ENCODE measurements around the gene UBR2.
"Not testable (repeated sequence)": the region's sequence is repeated elsewhere in the genome, so short reads cannot be mapped to it uniquely, and the experiment has no call there.

Gene UBR2

DNA sequence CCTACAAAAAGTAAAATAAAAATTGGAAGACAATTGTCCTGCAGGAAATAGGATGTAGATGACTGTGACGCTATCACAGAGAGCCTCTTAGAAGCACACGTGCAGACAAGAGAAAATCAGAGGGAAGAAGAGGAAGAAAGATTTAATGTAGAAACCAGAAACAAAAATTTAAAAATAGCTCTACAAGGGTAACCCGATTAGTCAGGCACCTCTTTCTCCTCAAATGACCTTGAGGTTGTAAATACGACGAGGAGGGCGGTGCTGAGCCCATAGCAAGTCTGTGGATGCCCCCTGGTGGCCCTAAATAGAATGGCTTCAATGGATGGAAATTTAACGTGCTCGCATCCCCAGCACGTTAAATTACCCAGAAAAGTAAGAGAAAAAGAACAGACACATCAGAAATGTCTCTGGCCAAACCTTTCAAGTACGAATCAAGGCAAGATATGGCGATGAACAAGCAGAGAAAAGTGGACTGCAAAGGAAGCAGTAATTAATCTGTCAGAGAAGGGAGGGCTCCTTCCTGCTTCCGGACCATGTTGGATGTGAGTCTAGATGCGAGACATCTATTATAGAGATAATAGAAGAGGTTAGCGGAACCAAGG lies 162.8 kb downstream of the UBR2 start:
- peak; percentile 44 for DNase-seq (ENCODE audit: low read depth)

DNA sequence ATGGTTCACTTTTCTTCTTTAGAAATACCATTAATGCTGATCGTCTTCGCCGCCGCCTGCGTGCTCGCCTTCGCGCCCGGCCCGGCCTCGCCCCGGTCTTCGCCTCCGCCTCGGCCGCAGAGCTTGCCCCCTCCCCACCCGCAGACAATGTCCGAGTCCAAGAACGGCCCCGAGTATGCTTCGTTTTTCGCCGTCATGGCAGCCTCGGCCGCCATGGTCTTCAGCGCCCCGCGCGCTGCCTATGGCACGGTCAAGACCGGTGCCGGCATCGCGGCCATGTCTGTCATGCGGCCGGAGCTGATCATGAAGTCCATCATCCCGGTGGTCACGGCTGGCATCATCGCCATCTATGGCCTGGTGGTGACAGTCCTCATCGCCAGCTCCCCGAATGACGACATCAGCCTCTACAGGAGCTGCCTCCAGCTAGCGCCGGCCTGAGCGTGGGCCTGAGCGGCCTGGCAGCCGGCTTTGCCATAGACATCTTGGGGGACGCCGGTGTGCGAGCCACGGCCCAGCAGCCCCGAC lies 163.3 kb downstream of the UBR2 start:
- DNase-seq (ENCODE audit: low read depth) = no peak

DNA sequence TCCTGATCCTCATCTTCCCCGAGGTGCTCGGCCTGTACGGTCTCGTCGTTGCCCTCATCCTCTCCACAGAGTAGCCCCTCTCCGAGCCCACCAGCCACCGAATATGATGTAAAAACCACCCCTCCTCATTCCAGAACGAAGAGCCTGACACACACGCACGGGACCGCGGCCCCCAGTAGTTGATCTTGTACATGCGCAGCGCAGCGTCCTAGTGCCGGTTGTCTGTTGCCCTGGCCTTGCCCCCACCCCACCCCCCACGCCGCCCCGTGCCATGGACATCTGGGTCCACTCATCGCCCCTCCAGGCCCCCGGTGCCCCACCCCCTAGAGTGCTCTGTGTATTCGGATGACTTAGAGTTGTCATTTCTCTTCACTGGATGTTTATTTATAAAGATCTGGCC lies 163.8 kb downstream of the UBR2 start:
- no peak for DNase-seq (ENCODE audit: low read depth)

DNA sequence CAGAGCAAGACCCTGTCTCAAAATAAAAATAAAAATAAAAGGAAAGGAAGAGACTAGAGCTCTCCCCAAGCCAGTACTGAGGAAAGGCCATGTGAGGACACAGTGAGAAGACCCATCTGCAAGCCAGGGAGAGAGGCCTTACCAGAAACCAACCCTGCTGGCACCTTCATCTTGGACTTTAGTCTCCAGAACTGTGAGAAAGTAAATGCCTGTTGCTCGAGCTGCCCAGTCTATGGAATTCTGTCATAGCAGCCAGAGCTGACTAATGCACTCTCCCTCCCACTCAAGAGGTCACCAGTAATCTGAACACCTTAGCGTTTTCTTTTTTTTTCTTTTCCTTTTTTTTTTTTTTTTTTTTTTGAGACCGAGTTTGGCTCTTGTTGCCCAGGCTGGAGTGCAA lies 165.9 kb downstream of the UBR2 start:
- no peak for DNase-seq (ENCODE audit: low read depth)

DNA sequence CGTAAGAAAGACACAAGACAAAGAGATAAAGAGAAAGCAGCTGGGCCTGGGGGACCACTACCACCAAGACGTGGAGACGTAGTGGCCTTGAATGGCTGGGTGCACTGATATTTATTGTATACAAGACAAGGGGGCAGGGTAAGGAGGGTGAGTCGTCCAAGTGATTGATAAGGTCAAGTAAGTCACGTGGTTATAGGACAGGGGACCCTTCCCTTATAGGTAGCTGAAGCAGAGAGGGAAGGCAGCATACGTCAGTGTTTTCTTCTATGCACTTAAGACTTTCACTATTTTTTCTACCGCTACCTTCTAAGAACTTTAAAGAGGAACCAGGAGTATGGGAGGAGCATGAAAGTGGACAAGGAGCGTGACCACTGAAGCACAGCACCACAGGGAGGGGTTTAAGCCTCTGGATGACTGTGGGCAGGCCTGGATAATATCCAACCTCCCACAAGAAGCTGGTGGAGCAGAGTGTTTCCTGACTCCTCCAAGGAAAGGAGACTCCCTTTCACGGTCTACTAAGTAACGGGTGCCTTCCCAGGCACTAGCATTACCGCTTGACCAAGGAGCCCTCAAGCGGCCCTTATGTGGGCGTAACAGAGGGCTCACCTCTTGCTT lies 170.1 kb downstream of the UBR2 start:
- not testable (repeated sequence) for DNase-seq (ENCODE audit: low read depth)

DNA sequence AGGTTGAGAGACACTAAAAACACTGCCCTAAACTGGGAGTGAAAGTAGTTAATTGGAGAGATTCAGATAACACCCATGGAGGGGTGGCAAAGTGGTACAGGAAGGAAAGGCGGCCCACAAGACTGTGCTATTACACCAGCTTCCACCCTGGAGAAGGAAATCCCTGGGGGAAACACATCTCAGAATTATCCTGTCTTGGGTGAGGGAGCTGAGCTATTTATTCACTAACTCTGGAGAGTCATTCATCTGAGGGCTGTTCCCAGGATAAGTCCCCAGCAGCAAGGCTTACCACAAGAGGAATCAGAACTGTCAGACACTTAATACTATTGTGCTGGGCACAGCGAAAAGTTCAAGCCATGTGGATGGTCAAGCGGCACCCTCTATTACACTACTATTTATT lies 172.1 kb downstream of the UBR2 start:
- no peak for DNase-seq (ENCODE audit: low read depth)

DNA sequence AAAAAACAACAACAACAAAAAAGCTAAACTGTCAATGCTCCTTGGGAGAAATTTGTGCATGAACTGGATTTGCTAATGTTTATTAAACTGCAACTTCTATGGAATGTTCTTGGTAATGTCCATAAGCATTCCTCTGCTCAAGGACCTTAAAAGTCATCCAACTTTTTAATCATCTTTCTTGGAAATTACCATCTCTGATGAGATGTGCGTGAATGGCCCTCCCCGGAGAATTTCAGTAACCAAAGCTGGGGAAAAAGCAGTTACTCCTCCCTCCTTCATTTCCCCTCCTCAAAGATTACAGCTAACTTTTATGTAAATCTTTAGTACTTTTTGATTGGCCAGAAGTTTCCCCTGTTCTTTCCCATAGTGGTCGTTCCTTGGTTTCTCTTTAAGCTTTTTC lies 176.9 kb downstream of the UBR2 start:
- no peak for DNase-seq (ENCODE audit: low read depth)

DNA sequence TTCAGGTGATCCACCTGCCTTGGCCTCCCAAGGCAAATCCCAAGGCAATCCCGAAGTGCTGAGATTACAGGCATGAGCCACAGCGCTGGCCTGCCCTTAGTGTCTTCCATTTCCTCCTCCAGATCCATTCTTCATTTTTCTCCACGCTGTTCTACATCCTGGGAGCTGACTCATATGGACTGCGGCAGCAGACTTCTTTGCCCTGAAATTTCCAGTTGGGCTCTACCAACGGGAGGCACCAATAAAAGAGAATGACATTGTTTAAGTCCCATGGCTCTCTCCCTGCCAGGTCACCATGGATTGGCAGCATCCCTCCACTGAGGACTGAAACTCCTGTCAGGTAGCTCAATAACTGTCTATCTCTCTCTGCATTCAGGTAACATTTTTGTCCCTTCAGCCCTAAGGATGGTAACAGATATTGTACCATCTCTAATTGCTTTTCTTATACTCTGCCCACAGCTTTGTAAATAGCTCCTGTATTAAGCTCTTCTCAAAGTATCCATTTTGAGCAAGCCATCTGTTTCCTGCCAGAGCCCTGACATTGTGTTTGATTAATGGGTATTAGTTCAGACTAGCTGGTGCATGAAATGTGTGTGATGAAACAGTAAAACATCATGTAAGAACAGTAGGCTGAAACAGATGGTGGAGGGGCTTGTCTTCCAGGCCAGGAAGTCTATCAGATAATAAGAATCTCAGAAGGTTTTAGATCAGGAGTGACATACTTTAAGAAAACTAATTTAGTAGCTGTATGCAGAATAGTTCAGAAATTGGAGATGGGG lies 178.5 kb downstream of the UBR2 start:
- no peak for DNase-seq (ENCODE audit: low read depth)
